H9 (cell line): ENCODE results near the gene GNRHR. TPM values are rescaled to one million over a fixed set of nuclear protein-coding genes. Genes with fewer than 3 reads are reported as not detected.

ENCODE experiments used
- DNase-seq: peaks from one replicate; pipeline ENCODE4 v3.0.0-alpha.2; 2017
- H2AFZ ChIP-seq: one replicate; pipeline ENCODE4 v1.6.1; 2013; ENCODE audit warnings: mild to moderate bottlenecking, low read length, control low read depth, moderate library complexity
- H2AK5ac ChIP-seq: 2 replicates; pipeline ENCODE4 v1.6.1; 2013; ENCODE audit warnings: low read length, control low read depth, mixed read lengths; ENCODE audit not compliant: insufficient read length
- H2BK120ac ChIP-seq: one replicate; pipeline ENCODE4 v1.6.1; 2013; ENCODE audit warnings: low read depth, mild to moderate bottlenecking, low read length, control low read depth, inconsistent platforms; ENCODE audit not compliant: poor library complexity, severe bottlenecking
- H2BK12ac ChIP-seq: 2 replicates; pipeline ENCODE4 v1.6.1; 2013; ENCODE audit warnings: low read length, control low read depth, mixed read lengths, low read depth; ENCODE audit not compliant: insufficient read length
- H2BK15ac ChIP-seq: 2 replicates; pipeline ENCODE4 v1.6.1; 2013; ENCODE audit warnings: low read depth, low read length, control low read depth
- H2BK20ac ChIP-seq: one replicate; pipeline ENCODE4 v1.6.1; 2013; ENCODE audit warnings: low read depth, mild to moderate bottlenecking, low read length, control low read depth, inconsistent platforms; ENCODE audit not compliant: poor library complexity, severe bottlenecking
- H2BK5ac ChIP-seq: 2 replicates; pipeline ENCODE4 v1.6.1; 2013; ENCODE audit warnings: low read length, control low read depth, mixed read lengths; ENCODE audit not compliant: insufficient read length
- H3K14ac ChIP-seq: 2 replicates; pipeline ENCODE4 v1.6.1; 2013; ENCODE audit warnings: low read length, control low read depth; ENCODE audit not compliant: insufficient read depth
- H3K18ac ChIP-seq: 2 replicates; pipeline ENCODE4 v1.6.1; 2013; ENCODE audit warnings: low read depth, mild to moderate bottlenecking, mixed read lengths, low read length, control low read depth; ENCODE audit not compliant: insufficient read length
- H3K23ac ChIP-seq: 2 replicates; pipeline ENCODE4 v1.6.1; 2013; ENCODE audit warnings: low read length, control low read depth, mixed read lengths, low read depth; ENCODE audit not compliant: insufficient read length
- H3K23me2 ChIP-seq: 2 replicates; pipeline ENCODE4 v1.6.1; 2013; ENCODE audit warnings: low read depth, mild to moderate bottlenecking, mixed read lengths, low read length, control low read depth; ENCODE audit not compliant: insufficient read length, poor library complexity, severe bottlenecking
- H3K27ac ChIP-seq: 2 replicates; pipeline ENCODE4 v1.5.1; 2013; ENCODE audit warnings: low read length, control low read depth, mixed read lengths, low read depth; ENCODE audit not compliant: insufficient read length
- H3K27me3 ChIP-seq: 2 replicates; pipeline ENCODE4 v1.6.1; 2013; ENCODE audit warnings: low read length, control low read depth, inconsistent platforms; ENCODE audit not compliant: insufficient read depth
- H3K4ac ChIP-seq: 2 replicates; pipeline ENCODE4 v1.6.1; 2013; ENCODE audit warnings: low read depth, mild to moderate bottlenecking, control low read depth, inconsistent platforms, low read length, moderate library complexity
- H3K4me1 ChIP-seq: 2 replicates; pipeline ENCODE4 v1.6.1; 2013; ENCODE audit warnings: low read length, control low read depth, inconsistent platforms; ENCODE audit not compliant: insufficient read depth
- H3K4me2 ChIP-seq: 2 replicates; pipeline ENCODE4 v1.6.1; 2013; ENCODE audit warnings: low read length, control low read depth, mixed read lengths; ENCODE audit not compliant: insufficient read length, insufficient read depth
- H3K56ac ChIP-seq: 2 replicates; pipeline ENCODE4 v1.6.1; 2013; ENCODE audit warnings: low read depth, mild to moderate bottlenecking, mixed read lengths, low read length, control low read depth; ENCODE audit not compliant: insufficient read length
- H3K79me1 ChIP-seq: 2 replicates; pipeline ENCODE4 v1.6.1; 2013; ENCODE audit warnings: low read depth, mild to moderate bottlenecking, moderate library complexity, low read length, control low read depth, inconsistent platforms; ENCODE audit not compliant: insufficient read depth, poor library complexity, severe bottlenecking
- H3K79me2 ChIP-seq: 2 replicates; pipeline ENCODE4 v1.6.1; 2013; ENCODE audit warnings: low read length, control low read depth, inconsistent platforms; ENCODE audit not compliant: insufficient read depth
- H3K9ac ChIP-seq: 2 replicates; pipeline ENCODE4 v1.6.1; 2013; ENCODE audit warnings: low read length, control low read depth, mixed read lengths; ENCODE audit not compliant: insufficient read length; ENCODE audit errors: extremely low read depth
- H3K9me3 ChIP-seq: one replicate; pipeline ENCODE4 v1.6.1; 2013; ENCODE audit warnings: low read depth, low read length, inconsistent platforms; ENCODE audit not compliant: control insufficient read depth
- H3T11ph ChIP-seq: one replicate; pipeline ENCODE4 v1.6.1; 2013; ENCODE audit warnings: mild to moderate bottlenecking, low read length, control low read depth, inconsistent platforms
- H4K20me1 ChIP-seq: one replicate; pipeline ENCODE4 v1.6.1; 2013; ENCODE audit not compliant: control insufficient read depth, insufficient read length, insufficient read depth
- H4K5ac ChIP-seq: 2 replicates; pipeline ENCODE4 v1.6.1; 2013; ENCODE audit warnings: low read depth, mild to moderate bottlenecking, mixed read lengths, low read length, control low read depth; ENCODE audit not compliant: insufficient read length
- H4K8ac ChIP-seq: replicated peaks from 2 replicates; pipeline ENCODE4 v1.6.1; 2013; ENCODE audit warnings: low read length, control low read depth, mixed read lengths, low read depth; ENCODE audit not compliant: insufficient read length
- H4K91ac ChIP-seq: 2 replicates; pipeline ENCODE4 v1.6.1; 2013; ENCODE audit warnings: low read depth, mild to moderate bottlenecking, moderate library complexity, mixed read lengths, low read length, control low read depth; ENCODE audit not compliant: insufficient read length
- H3K27ac Mint-ChIP-seq, 3 experiments: 2 replicates in 2 of 3; 3 replicates in 1 of 3; pipeline ENCODE4 v1.8.0; 2020 to 2021; ENCODE audit warnings: mixed read lengths in 3 of 3, mild to moderate bottlenecking in 1 of 3, moderate library complexity in 1 of 3
- H3K27me3 Mint-ChIP-seq: 2 replicates; pipeline ENCODE4 v1.8.0; 2021; ENCODE audit warnings: low read depth, mild to moderate bottlenecking, moderate library complexity, mixed read lengths
- H3K36me3 Mint-ChIP-seq, 3 experiments: 2 replicates in 2 of 3; 3 replicates in 1 of 3; pipeline ENCODE4 v1.8.0; 2020 to 2021; ENCODE audit warnings: low read depth in 3 of 3, mixed read lengths in 3 of 3; ENCODE audit not compliant: insufficient read depth in 1 of 3
- H3K4me1 Mint-ChIP-seq, 2 experiments: 2 replicates each; pipeline ENCODE4 v1.8.0; 2020; ENCODE audit warnings: mixed read lengths in 2 of 2
- H3K4me3 Mint-ChIP-seq, 2 experiments: 2 replicates in 1 of 2; 3 replicates in 1 of 2; pipeline ENCODE4 v1.8.0; 2020 to 2021; ENCODE audit warnings: mild to moderate bottlenecking in 2 of 2, mixed read lengths in 2 of 2, moderate library complexity in 1 of 2
- H3K9me3 Mint-ChIP-seq, 2 experiments: 2 replicates in 1 of 2; 3 replicates in 1 of 2; pipeline ENCODE4 v1.8.0; 2020; ENCODE audit warnings: mild to moderate bottlenecking in 2 of 2, mixed read lengths in 2 of 2, moderate library complexity in 1 of 2
- WGBS: extraction: QIAGEN DNeasy Blood & Tissue Kit; methylation state at CpG from one replicate; pipeline ENCODE4 v1.1.7; 2013; ENCODE audit warnings: missing lambda C conversion rate, low lambda C conversion rate, mixed read lengths; ENCODE audit not compliant: insufficient read length; ENCODE audit errors: extremely low coverage; 5-methylcytosine and 5-hydroxymethylcytosine counted together
- total RNA-seq: library from RNA; stranded (reverse); gene quantifications from 2 replicates; pipeline ENCODE4 v1.2.1, GENCODE V29; 2021
- TF ChIP-seq, protein P1 (sequence below): fragments of 200-600 bp; sonication (generic); conservative IDR thresholded peaks from 3 replicates; pipeline ENCODE4 v1.8.0; 2021; ENCODE audit warnings: antibody characterized with exemption, mild to moderate bottlenecking

Gene GNRHR
- total RNA-seq, 1 experiment from 2014 or later = not detected

DNA sequence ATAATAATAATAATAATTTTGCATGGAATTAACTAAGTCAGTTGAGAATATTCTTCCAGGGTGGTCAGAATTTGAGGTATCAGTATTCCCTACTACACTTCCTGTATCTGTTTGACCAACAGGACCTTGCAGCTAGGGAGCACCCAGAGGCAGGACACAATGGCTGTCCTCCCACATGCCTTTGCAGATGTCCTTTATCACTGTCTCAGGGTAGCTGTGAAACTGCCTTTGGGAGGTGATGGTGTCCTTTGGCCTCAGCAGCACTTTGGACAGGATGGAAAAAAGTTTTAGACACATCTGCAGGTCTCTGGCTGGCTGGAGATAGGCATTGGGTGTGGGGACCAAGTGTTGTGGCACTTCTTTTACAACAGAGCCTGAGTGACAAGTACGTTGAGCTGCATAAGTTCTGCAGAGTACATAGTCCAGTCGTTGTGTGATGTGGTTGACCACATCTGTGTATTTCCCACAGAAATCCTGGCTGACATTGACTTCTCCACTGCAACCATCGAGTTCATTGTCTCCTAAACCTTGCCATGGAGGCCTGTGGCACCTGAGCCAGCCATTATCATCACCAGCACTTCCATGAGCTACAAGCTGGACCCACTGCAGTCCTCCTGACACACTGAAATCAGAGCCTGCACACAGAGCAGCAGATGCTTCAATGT is 34.1 kb downstream of the GNRHR start:
- H3K4me2 ChIP-seq = no peak overlapping the region
- H3K9ac ChIP-seq = no peak overlapping the region
- H2AFZ ChIP-seq = no peak overlapping the region
- H3K56ac ChIP-seq = no peak overlapping the region
- H3K4me1 ChIP-seq = no peaks in the 10 kb centered on the region; the same call in 1 of the 2 replicates
- no peak overlapping the region for H4K8ac ChIP-seq
- H3K23me2 ChIP-seq = no peaks in the 10 kb centered on the region
- no peaks in the 10 kb centered on the region for H3K79me1 ChIP-seq
- no peak overlapping the region for H2BK15ac ChIP-seq
- no peak for DNase-seq
- Mint-ChIP-seq H3K36me3 (peaks cover 15 to 42% (median 25%) of the 10 kb centered on the region in 3 experiments), H3K27me3 (no peaks in the 10 kb centered on the region), H3K27ac (peak overlapping the region in 1 of 3 experiments; percentile 52; a peak in 1 of 7 replicates), H3K9me3 (no peaks in the 10 kb centered on the region), H3K4me1 (peaks cover 26% of the 10 kb centered on the region in 2 experiments), H3K4me3 (no peak overlapping the region)
- no peak overlapping the region for H3K18ac ChIP-seq
- H3K27ac ChIP-seq = no peak overlapping the region
- H2BK5ac ChIP-seq = no peak overlapping the region
- H4K20me1 ChIP-seq = no peaks in the 10 kb centered on the region
- H3K79me2 ChIP-seq = no peaks in the 10 kb centered on the region
- no peak overlapping the region for H4K5ac ChIP-seq
- no peak overlapping the region for H2AK5ac ChIP-seq
- WGBS = no CpG with 5 or more reads among the region's 3 CpGs
- peak overlapping the region; percentile 2 for H4K91ac ChIP-seq
- no peaks in the 10 kb centered on the region for H3K9me3 ChIP-seq
- no peak overlapping the region for H3T11ph ChIP-seq
- TF ChIP-seq, protein P1, sequence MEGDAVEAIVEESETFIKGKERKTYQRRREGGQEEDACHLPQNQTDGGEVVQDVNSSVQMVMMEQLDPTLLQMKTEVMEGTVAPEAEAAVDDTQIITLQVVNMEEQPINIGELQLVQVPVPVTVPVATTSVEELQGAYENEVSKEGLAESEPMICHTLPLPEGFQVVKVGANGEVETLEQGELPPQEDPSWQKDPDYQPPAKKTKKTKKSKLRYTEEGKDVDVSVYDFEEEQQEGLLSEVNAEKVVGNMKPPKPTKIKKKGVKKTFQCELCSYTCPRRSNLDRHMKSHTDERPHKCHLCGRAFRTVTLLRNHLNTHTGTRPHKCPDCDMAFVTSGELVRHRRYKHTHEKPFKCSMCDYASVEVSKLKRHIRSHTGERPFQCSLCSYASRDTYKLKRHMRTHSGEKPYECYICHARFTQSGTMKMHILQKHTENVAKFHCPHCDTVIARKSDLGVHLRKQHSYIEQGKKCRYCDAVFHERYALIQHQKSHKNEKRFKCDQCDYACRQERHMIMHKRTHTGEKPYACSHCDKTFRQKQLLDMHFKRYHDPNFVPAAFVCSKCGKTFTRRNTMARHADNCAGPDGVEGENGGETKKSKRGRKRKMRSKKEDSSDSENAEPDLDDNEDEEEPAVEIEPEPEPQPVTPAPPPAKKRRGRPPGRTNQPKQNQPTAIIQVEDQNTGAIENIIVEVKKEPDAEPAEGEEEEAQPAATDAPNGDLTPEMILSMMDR = no peak
- no peak overlapping the region for H2BK12ac ChIP-seq
- no peak overlapping the region for H2BK20ac ChIP-seq
- H3K14ac ChIP-seq = no peak overlapping the region
- no peak overlapping the region for H3K4ac ChIP-seq
- H3K23ac ChIP-seq = no peak overlapping the region
- no peak overlapping the region for H2BK120ac ChIP-seq
- no peaks in the 10 kb centered on the region for H3K27me3 ChIP-seq
